ENCODE data around the gene FAM3A. TPM values are rescaled to one million over a fixed set of nuclear protein-coding genes. Genes with fewer than 3 reads are reported as not detected.
"Not testable (repeated sequence)": the region's sequence is repeated elsewhere in the genome, so short reads cannot be mapped to it uniquely, and the experiment has no call there.

The FAM3A gene, protein sequence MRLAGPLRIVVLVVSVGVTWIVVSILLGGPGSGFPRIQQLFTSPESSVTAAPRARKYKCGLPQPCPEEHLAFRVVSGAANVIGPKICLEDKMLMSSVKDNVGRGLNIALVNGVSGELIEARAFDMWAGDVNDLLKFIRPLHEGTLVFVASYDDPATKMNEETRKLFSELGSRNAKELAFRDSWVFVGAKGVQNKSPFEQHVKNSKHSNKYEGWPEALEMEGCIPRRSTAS
- 30.0 and 30.2 TPM in 2 replicates for total RNA-seq
- polyA plus RNA-seq, result 16.5 and 17.3 TPM in 2 replicates
- 27.9 and 31.6 TPM in 2 replicates for polyA plus RNA-seq (2012)
- polyA minus RNA-seq (ENCODE audit: low replicate concordance), result 20.7 and 23.7 TPM in 2 replicates

- no peak within 1 kb of the TSS for H2AFZ ChIP-seq (ENCODE audit: low read length)
- H3K4me1 ChIP-seq (ENCODE audit: control insufficient read depth, extremely low read depth, insufficient read depth, low read length), result peaks cover 10% of the 10 kb centered on the region
- H3K9me3 ChIP-seq (ENCODE audit: control insufficient read depth, insufficient read depth, low read depth, low read length), result no peaks in the 10 kb centered on the region
- peaks cover 4% of the 10 kb centered on the region for H3K79me2 ChIP-seq (ENCODE audit: control insufficient read depth, insufficient read depth, low read length)
- H3K36me3 ChIP-seq (ENCODE audit: control insufficient read depth, insufficient read depth, low read length), result no peaks in the 10 kb centered on the region
- H3K4me2 ChIP-seq (ENCODE audit: extremely low read depth, insufficient read depth, low read length), result peak within 1 kb of the TSS; percentile 76
- H3K27me3 ChIP-seq (ENCODE audit: control insufficient read depth, insufficient read depth, low read length), result no peaks in the 10 kb centered on the region
- TF ChIP-seq, protein P1, sequence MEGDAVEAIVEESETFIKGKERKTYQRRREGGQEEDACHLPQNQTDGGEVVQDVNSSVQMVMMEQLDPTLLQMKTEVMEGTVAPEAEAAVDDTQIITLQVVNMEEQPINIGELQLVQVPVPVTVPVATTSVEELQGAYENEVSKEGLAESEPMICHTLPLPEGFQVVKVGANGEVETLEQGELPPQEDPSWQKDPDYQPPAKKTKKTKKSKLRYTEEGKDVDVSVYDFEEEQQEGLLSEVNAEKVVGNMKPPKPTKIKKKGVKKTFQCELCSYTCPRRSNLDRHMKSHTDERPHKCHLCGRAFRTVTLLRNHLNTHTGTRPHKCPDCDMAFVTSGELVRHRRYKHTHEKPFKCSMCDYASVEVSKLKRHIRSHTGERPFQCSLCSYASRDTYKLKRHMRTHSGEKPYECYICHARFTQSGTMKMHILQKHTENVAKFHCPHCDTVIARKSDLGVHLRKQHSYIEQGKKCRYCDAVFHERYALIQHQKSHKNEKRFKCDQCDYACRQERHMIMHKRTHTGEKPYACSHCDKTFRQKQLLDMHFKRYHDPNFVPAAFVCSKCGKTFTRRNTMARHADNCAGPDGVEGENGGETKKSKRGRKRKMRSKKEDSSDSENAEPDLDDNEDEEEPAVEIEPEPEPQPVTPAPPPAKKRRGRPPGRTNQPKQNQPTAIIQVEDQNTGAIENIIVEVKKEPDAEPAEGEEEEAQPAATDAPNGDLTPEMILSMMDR (conservative IDR thresholded peaks at IDR 0.05 in 1 of 2, IDR thresholded peaks at IDR 0.05 in 1 of 2; ENCODE audit: low read depth in 1 of 2, low read length in 2 of 2), result no peak
- no peak for TF ChIP-seq EZH2 (IDR thresholded peaks at IDR 0.05; ENCODE audit: low read length, missing control alignments)
- peak within 1 kb of the TSS; percentile 69 for H3K9ac ChIP-seq (ENCODE audit: insufficient read depth, low read length)
- no peaks in the 10 kb centered on the region for H4K20me1 ChIP-seq (ENCODE audit: control insufficient read depth, extremely low read depth, insufficient read depth, low read length)
- peak within 1 kb of the TSS; percentile 31 to 68 (median 57) for H3K4me3 ChIP-seq (replicated peaks in 1 of 4; ENCODE audit: control extremely low read depth in 1 of 4, insufficient read depth in 1 of 4, low read depth in 3 of 4, low read length in 4 of 4)
- peak; percentile 78 to 90 for DNase-seq (ENCODE audit: low read depth in 2 of 2)
- H3K27ac ChIP-seq (ENCODE audit: insufficient read depth, low read length), result peak within 1 kb of the TSS; percentile 69
These were observed at the start of gene FAM3A for GRCh38 chrX:154515966-154516655. Gene FAM3A (minus strand): TSS chrX:154516232. CDS start chrX:154515772, 460 bp downstream.

GRCh38 chrX:154562295-154562694 is 46.3 kb upstream of the FAM3A start:
- H3K27me3 ChIP-seq (ENCODE audit: control insufficient read depth, insufficient read depth, low read length); DNase-seq (ENCODE audit: low read depth in 2 of 2); H3K4me1 ChIP-seq (ENCODE audit: control insufficient read depth, extremely low read depth, insufficient read depth, low read length); H3K36me3 ChIP-seq (ENCODE audit: control insufficient read depth, insufficient read depth, low read length); H3K4me2 ChIP-seq (ENCODE audit: extremely low read depth, insufficient read depth, low read length); H3K4me3 ChIP-seq (replicated peaks in 1 of 4; ENCODE audit: control extremely low read depth in 1 of 4, insufficient read depth in 1 of 4, low read depth in 3 of 4, low read length in 4 of 4); H3K9ac ChIP-seq (ENCODE audit: insufficient read depth, low read length); H3K27ac ChIP-seq (ENCODE audit: insufficient read depth, low read length); H3K79me2 ChIP-seq (ENCODE audit: control insufficient read depth, insufficient read depth, low read length); H3K9me3 ChIP-seq (ENCODE audit: control insufficient read depth, insufficient read depth, low read depth, low read length); H2AFZ ChIP-seq (ENCODE audit: low read length); H4K20me1 ChIP-seq (ENCODE audit: control insufficient read depth, extremely low read depth, insufficient read depth, low read length): not testable (repeated sequence)

GRCh38 chrX:154560326-154560725 is 44.3 kb upstream of the FAM3A start:
- not testable (repeated sequence) for H3K9me3 ChIP-seq (ENCODE audit: control insufficient read depth, insufficient read depth, low read depth, low read length); H2AFZ ChIP-seq (ENCODE audit: low read length); H3K4me3 ChIP-seq (replicated peaks in 1 of 4; ENCODE audit: control extremely low read depth in 1 of 4, insufficient read depth in 1 of 4, low read depth in 3 of 4, low read length in 4 of 4); H4K20me1 ChIP-seq (ENCODE audit: control insufficient read depth, extremely low read depth, insufficient read depth, low read length); H3K79me2 ChIP-seq (ENCODE audit: control insufficient read depth, insufficient read depth, low read length); H3K9ac ChIP-seq (ENCODE audit: insufficient read depth, low read length); H3K4me2 ChIP-seq (ENCODE audit: extremely low read depth, insufficient read depth, low read length); H3K27ac ChIP-seq (ENCODE audit: insufficient read depth, low read length); H3K36me3 ChIP-seq (ENCODE audit: control insufficient read depth, insufficient read depth, low read length); H3K4me1 ChIP-seq (ENCODE audit: control insufficient read depth, extremely low read depth, insufficient read depth, low read length); DNase-seq (ENCODE audit: low read depth in 2 of 2); H3K27me3 ChIP-seq (ENCODE audit: control insufficient read depth, insufficient read depth, low read length)

DNA sequence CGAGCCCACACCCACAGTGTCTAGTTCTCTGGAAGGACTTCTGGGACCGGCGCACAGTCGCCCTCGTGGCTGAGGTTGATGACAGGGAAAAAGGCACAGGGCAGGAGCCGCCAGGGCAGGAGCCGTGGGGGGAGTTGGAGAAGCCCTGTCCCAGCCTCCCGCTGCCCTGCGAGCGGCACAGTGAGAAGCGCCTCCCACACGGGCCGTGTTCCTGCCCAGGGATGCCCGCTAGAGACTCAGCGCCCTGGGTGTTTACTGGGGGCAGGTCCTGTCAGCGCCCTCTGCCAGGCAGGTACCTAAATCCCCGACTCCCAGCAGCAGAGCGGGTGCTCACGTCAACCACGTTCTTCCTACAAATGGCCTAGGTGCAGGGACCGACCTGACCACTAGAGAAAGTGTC is 42.9 kb upstream of the FAM3A start:
- not testable (repeated sequence) for H4K20me1 ChIP-seq (ENCODE audit: control insufficient read depth, extremely low read depth, insufficient read depth, low read length); H2AFZ ChIP-seq (ENCODE audit: low read length); H3K4me3 ChIP-seq (replicated peaks in 1 of 4; ENCODE audit: control extremely low read depth in 1 of 4, insufficient read depth in 1 of 4, low read depth in 3 of 4, low read length in 4 of 4); H3K27ac ChIP-seq (ENCODE audit: insufficient read depth, low read length); H3K9me3 ChIP-seq (ENCODE audit: control insufficient read depth, insufficient read depth, low read depth, low read length); DNase-seq (ENCODE audit: low read depth in 2 of 2); H3K4me2 ChIP-seq (ENCODE audit: extremely low read depth, insufficient read depth, low read length); H3K27me3 ChIP-seq (ENCODE audit: control insufficient read depth, insufficient read depth, low read length); H3K4me1 ChIP-seq (ENCODE audit: control insufficient read depth, extremely low read depth, insufficient read depth, low read length); H3K36me3 ChIP-seq (ENCODE audit: control insufficient read depth, insufficient read depth, low read length); H3K9ac ChIP-seq (ENCODE audit: insufficient read depth, low read length); H3K79me2 ChIP-seq (ENCODE audit: control insufficient read depth, insufficient read depth, low read length)

- H3K36me3 ChIP-seq (ENCODE audit: control insufficient read depth, insufficient read depth, low read length); H3K27ac ChIP-seq (ENCODE audit: insufficient read depth, low read length); H3K4me3 ChIP-seq (replicated peaks in 1 of 4; ENCODE audit: control extremely low read depth in 1 of 4, insufficient read depth in 1 of 4, low read depth in 3 of 4, low read length in 4 of 4); H3K4me1 ChIP-seq (ENCODE audit: control insufficient read depth, extremely low read depth, insufficient read depth, low read length); DNase-seq (ENCODE audit: low read depth in 2 of 2); H3K4me2 ChIP-seq (ENCODE audit: extremely low read depth, insufficient read depth, low read length); H4K20me1 ChIP-seq (ENCODE audit: control insufficient read depth, extremely low read depth, insufficient read depth, low read length); H3K27me3 ChIP-seq (ENCODE audit: control insufficient read depth, insufficient read depth, low read length); H3K79me2 ChIP-seq (ENCODE audit: control insufficient read depth, insufficient read depth, low read length); H3K9me3 ChIP-seq (ENCODE audit: control insufficient read depth, insufficient read depth, low read depth, low read length); H2AFZ ChIP-seq (ENCODE audit: low read length); H3K9ac ChIP-seq (ENCODE audit: insufficient read depth, low read length): not testable (repeated sequence)
These were observed 42.1 kb upstream of the FAM3A start for GRCh38 chrX:154558060-154558690.
